Activated CD4-positive, CD25-positive, alpha-beta regulatory T cell treated with anti-CD3 and anti-CD28 coated beads, Interleukin-2, amount 50 U/mL, for 24 hours (primary cell): ENCODE data around the gene R3HDM2.

ENCODE experiments used
- ATAC-seq, 2 donors: fragments of 150-1000 bp; cut with Tn5 transposase; one replicate each; pipeline ENCODE4 v1.10.0; 2021; ENCODE audit warnings: mild to moderate bottlenecking in 1 of 2, moderate library complexity in 1 of 2

R3HDM2 gene

GRCh38 chr12:57465747-57466505 lies 35.1 kb upstream of the R3HDM2 start:
- ATAC-seq: no peak

DNA sequence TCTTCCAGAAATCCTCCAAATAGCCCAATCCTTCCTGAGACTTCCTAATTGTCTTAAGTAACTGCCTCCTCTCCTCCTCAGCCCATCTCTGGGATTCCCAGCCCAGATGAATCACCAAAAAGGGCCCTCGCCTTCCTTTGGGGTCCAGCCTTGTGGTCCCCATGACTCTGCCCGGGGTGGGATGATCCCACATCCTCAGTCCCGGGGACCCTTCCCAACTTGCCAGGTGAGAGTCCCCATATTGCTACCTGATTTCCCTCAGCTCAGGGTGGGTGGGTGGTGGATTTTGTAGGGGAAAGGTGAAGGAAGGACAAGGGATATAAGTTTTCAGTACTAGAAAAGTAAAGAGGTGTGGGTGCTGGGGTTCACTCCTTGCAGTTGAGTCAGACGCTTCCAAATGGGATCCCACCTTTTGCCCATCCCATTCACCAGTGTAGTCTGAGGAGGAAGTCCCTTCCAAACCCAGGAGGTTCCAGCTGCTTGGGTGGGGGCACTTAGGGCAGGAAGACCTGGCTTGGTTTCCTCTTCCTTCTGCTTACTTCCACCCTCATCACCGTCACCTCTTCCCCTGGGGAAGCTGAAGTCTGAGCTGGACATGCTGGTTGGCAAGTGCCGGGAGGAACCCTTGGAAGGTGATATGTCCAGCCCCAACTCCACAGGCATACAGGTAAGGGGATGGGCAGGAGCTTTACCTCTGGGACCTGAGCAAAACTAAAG lies 34.3 kb upstream of the R3HDM2 start:
- no peak for ATAC-seq

- no peak for ATAC-seq
Measured at GRCh38 chr12:57464569-57464968, 33.7 kb upstream of the R3HDM2 start.

- ATAC-seq: no peak
Measured at GRCh38 chr12:57462912-57463253, 32.0 kb upstream of the R3HDM2 start.

- ATAC-seq: peak; percentile 84 to 89
Measured at GRCh38 chr12:57462251-57462911, 31.5 kb upstream of the R3HDM2 start.

DNA sequence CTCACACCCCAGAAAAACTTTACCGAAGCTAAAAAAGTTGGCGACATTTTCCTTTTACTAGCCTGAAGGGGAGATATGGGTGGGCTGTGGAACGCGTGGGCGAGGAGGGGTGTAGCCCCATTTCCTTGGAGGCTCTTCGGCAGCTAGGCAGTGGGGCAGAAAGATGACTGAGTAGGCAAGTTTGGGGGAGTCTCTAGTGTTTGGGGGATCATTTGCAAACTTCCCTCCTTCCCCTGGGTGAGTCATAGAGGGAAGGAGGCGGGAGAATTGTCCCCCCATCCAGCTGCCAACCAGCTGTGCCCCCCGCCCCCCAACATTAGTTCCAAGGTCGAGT lies 31.0 kb upstream of the R3HDM2 start:
- no peak for ATAC-seq

DNA sequence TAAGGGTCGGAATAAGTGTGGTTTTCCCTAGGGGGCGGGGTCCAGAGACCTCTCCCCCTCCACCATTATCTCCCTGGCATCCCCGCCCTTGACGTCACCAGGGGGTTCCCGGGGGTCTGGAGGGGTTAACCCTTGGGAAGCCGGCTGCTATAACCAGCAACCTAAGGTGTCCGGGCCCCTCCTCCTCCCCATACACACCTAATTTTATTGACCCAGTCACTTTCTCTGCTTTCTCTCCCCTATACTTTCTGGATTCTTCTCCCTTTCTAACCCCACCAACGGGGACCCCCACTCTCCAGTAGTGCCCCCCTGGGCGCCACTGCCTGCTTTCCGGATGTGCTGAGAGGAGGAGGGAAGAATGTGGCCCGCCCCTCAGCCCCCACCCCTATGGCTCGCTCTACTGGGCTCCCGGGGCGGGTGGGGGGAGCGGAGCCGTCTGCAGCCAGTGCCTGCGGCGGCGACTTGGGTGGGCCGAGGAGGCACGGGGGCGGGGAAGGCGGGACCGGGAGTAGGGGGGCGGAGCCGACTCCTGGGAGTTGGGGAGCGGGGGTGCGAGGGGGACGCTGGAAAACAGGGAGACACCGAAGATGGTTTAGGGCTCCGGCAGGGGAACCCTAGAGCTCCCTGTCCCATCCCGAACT lies 30.6 kb upstream of the R3HDM2 start:
- no peak for ATAC-seq

DNA sequence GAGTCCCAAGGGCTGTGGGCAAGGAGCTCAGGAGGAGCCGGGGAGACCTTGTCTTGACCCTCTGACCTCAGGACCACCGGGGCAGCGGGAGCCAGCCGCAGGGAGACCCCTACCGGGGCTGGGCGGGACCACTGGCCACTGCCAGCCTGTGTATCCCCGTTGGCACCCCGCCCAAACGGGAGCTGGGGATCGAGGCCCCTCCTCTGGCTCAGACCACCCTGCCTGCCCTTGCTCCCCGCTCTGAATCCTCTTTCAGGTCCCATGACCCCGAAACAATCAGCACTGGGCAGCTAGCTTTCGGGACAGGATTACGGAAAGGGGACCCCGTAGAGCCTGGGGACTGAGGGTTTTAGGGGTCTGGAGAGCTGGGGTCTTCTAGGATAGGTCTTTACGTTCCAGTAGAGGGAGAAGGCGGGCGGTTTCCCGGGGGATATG lies 30.0 kb upstream of the R3HDM2 start:
- no peak for ATAC-seq

DNA sequence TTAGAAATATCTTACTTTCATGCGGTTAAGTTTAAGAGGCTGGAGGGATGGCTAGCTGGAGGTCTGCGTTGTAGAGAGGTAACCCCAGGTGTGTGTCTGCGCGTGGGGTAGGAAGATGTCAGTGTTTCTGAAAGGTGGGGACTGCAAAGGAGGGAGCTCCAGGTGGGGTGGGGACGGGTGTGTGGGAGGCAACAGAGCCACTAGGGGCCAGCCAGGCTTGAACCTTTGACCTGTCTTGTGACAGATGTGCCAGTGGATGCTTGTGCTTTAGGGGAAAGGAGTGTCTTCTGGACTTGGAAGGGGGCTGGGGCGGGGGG lies 29.6 kb upstream of the R3HDM2 start:
- no peak for ATAC-seq

DNA sequence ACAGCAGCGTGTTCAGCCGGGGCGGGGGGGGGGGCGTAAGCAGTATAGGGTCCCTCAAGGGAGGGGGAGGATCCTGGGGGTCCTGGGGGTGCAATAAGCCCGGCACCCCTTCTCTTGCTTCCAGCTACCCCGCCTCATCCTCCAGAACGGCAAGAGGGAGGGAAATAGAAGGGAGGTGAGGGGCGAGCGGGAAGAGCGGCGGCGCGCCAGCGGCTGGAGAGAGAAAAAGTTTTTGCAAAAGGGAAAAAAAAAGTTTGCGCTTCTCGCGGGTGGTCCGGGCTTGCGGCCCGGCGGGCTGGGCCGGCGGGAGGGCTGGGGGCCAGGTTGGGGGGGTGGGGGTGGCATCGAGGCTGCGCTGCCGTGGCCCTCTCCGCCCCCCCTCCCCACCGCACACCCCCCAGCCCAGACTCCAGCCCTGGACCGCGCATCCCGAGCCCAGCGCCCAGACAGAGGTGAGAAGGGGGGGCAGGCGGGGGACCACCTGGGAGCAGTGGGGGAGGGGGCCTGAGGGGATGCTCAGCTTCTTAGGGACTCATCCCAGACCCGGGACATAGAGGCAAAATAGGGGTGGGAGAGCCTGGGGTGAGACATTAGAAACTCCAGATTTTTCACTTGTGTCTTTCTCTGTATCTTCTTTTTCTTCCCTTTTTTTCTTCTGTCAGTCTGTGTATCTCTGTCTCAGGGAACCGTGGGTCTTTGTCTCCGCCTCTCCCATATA lies 29.1 kb upstream of the R3HDM2 start, which contains the start of gene GLI1:
TSS of gene GLI1 (plus strand) at position 36 of the 718 bp plus-strand sequence. CDS start 3,907 bp downstream, outside the sequence.
- ATAC-seq: peak in 1 of 2 donors; percentile 7

DNA sequence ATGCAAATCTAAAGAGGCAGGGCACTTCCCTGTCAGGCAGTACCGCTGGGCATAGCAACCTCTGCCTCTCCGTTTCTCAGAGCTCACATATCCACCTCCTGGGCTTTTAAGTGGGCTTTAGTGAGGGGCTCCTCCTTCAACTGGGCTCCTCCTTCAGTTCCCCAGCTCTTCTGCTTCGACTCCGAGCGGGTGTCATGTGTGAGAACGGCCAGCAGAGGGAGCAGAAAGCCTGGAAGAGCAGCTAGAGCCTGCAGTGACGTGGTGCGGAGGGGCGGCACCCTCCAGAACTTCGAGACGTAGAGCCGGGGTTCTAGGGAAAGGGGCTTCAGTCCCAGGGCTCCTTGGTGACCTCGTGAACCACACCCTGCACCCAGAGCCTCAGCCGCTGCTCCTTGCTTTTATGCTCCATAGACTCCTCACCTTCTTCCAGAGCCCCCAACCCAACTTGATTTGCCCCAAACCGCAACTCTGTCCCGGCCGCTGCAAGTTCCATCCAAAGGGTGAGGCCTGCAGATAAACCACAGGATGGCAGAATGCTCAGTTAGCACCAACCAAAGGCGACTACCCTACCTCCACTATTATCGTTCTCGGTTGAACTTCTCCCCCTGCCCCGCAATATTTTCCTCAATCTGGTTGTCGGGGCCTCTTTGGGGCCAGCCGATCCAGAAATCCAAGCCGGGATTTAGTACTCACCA lies 28.4 kb upstream of the R3HDM2 start:
- peak; percentile 73 to 76 for ATAC-seq

DNA sequence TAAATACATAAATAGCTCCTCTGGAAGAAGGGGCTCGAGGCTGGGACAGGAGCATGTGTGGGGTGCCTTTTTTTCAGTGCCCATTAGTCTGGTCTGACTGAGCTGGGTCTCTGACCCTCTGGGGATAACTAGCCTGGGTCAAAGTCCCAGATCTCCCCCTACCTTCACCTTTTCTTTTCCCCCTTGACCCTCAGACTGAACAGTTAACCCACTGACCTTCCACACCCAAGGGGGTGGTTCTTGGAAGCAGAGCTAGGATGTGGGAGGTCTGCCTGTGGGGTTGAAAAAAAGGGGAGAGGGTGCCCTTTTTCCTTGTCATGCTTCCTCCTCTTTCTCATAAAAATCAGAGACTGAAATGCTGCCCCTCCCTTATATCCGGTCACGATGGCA lies 27.8 kb upstream of the R3HDM2 start:
- no peak for ATAC-seq

- ATAC-seq: no peak
Measured at GRCh38 chr12:57456737-57457490, 26.1 kb upstream of the R3HDM2 start.

GRCh38 chr12:57456145-57456700 lies 25.4 kb upstream of the R3HDM2 start:
- ATAC-seq: peak; percentile 26 to 46

- no peak for ATAC-seq
Measured at GRCh38 chr12:57455374-57456144, 24.7 kb upstream of the R3HDM2 start.

DNA sequence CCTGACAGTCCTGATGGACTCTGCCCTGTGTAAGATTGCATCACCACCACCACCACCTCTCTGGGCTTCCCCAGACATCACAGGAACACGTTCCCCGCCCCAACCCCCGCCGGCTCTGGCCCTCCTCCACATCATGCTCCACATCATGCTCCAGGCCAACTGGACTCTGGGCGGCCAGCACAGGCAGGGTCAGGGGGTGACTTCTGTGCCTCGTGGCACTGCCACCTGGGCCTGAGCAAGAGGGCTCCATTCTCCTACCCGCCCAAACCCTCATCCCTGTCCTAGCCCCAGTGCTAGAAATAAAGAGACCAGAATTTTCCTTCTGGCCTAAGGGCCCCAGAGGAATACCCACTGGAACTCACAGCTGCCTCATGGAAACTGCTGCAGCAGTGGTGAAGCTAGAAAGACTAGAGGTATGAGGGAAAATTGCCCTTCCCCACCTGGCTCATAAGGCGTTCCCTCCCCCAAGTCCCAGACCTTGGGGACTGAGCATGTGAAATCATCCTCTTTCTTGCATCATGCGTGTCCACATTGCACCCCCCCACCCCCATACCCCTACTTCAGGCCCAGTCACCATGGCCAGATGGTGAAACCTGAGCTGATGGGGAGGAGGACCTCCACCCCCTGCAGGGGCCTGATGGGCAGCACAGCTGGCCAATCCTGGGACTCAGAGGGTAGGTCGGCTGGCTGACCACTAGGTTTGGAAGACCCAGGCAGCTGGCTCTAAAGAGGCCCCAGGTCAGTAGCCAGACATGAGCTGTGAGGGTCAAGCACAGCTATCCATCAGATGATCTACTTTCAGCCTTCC lies 23.9 kb upstream of the R3HDM2 start, which contains the start of gene INHBE:
TSS of gene INHBE (plus strand) at position 742 of the 808 bp plus-strand sequence. CDS start 230 bp downstream, outside the sequence.
- ATAC-seq: no peak

DNA sequence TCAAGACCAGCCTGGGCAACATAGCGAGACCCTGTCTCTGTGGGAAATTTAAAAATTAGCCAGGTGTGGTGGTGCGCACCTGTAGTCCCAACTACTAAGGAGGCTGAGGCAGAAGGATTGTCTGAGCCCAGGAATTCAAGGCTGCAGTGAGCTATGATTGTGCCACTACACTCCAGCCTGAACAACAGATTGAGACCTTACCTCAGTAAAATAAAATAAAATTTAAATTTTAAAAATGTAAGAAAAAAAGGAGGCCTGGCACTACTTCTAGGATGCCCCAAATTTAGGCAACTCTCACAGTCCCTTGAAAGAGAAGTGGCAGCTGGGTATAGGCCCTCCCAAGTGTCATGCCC lies 23.3 kb upstream of the R3HDM2 start:
- no peak for ATAC-seq

GRCh38 chr12:57452937-57453509 lies 22.2 kb upstream of the R3HDM2 start:
- ATAC-seq: peak in 1 of 2 donors; percentile 33
